Prostate gland (tissue), 2 donors: ENCODE results near the gene USP8.

Source experiments
- CTCF ChIP-seq, 4 experiments: fragments of 200-600 bp in 2 of 4; fragments of 450-650 bp in 2 of 4; sonication (generic) in 2 of 4; IDR thresholded peaks; 1 replicate in 3 of 4; 2 replicates in 1 of 4; pipeline ENCODE4 v1.5.1; 2016 to 2019; ENCODE audit warnings: antibody characterized with exemption in 4 of 4, mild to moderate bottlenecking in 2 of 4, moderate library complexity in 2 of 4
- POLR2A ChIP-seq: fragments of 450-650 bp; IDR thresholded peaks from one replicate; pipeline ENCODE4 v1.6.1; 2016; ENCODE audit warnings: antibody characterized with exemption, mild to moderate bottlenecking

GRCh38 chr15:50513001-50513400 lies 88.8 kb downstream of the USP8 start:
- TF ChIP-seq CTCF (IDR thresholded peaks at IDR 0.05), result no peak
- TF ChIP-seq POLR2A, result no peak
